WTC11 (cell line): ENCODE results near the gene NR2F6.

Experiments
- NFE2L1 ChIP-seq: sonication (generic); formaldehyde crosslinking; IDR thresholded peaks from 2 replicates; pipeline ENCODE4 v1.8.1; 2023; ENCODE audit warnings: missing genetic modification reagents
- ZNF425 ChIP-seq: fragments of 250-450 bp; sonication (Bioruptor Pico); conservative IDR thresholded peaks from 2 replicates; pipeline ENCODE4 v1.9.0; 2021; ENCODE audit warnings: mild to moderate bottlenecking
- TF ChIP-seq, protein P1 (sequence below): fragments of 200-600 bp; IDR thresholded peaks from 2 replicates; pipeline ENCODE4 v1.8.0; 2022; ENCODE audit warnings: antibody characterized with exemption

GRCh38 chr19:17183271-17183761, 62.4 kb downstream of the NR2F6 start:
- TF ChIP-seq ZNF425 (CRISPR knock-in tag) (no peak), NFE2L1 (CRISPR knock-in tag) (no peak)
- TF ChIP-seq, protein P1, sequence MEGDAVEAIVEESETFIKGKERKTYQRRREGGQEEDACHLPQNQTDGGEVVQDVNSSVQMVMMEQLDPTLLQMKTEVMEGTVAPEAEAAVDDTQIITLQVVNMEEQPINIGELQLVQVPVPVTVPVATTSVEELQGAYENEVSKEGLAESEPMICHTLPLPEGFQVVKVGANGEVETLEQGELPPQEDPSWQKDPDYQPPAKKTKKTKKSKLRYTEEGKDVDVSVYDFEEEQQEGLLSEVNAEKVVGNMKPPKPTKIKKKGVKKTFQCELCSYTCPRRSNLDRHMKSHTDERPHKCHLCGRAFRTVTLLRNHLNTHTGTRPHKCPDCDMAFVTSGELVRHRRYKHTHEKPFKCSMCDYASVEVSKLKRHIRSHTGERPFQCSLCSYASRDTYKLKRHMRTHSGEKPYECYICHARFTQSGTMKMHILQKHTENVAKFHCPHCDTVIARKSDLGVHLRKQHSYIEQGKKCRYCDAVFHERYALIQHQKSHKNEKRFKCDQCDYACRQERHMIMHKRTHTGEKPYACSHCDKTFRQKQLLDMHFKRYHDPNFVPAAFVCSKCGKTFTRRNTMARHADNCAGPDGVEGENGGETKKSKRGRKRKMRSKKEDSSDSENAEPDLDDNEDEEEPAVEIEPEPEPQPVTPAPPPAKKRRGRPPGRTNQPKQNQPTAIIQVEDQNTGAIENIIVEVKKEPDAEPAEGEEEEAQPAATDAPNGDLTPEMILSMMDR, result no peak
